ENCODE data around the gene ARMC3.
"Not testable (repeated sequence)": the region's sequence is repeated elsewhere in the genome, so short reads cannot be mapped to it uniquely, and the experiment has no call there.

ARMC3 gene

DNA sequence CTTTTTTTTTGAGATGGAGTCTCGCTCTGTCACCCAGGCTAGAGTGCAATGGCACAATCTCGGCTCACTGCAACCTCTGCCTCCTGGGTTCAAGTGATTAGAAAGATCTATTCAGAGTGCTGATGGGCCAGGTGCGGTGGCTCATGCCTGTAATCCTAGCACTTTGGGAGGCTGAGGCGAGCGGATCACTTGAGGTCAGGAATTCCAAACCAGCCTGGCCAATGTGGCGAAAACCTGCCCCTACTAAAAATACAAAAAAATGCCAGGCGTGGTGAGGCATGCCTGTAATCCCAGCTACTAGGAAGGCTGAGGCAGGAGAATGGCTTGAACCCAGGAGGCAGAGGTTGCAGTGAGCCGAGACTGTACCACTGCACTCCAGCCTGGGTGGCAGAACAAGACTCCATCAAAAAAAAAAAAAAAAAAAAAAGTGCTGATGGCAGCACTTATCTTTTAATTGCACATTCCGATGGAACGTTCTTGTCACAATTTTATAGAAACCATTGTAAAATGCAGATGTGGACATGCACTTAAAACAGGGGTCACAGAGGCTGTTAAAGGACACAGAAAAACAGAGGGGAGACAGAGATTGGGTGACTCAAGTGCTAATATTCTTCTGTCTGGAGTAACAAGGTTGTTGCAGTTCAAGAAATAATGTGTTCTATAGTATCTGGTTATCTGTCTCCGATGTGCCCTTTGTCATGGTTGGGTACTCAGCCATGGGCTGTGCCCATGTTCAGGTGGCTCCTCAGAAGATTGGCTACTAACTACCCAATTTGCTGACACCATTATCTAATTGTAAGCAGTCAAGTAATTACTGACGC is 142.4 kb downstream of the ARMC3 start:
- peak in 1 of 2 donors; percentile 15 for ATAC-seq (replicated peaks)

GRCh38 chr10:23070913-23071218 is 143.0 kb downstream of the ARMC3 start:
- DNase-seq = no peak
- no peak overlapping the region for H3K27ac Mint-ChIP-seq
- peaks cover 3 to 6% of the 10 kb centered on the region in 2 donors for H3K4me1 Mint-ChIP-seq
- no peaks in the 10 kb centered on the region for H3K9me3 Mint-ChIP-seq
- ATAC-seq (replicated peaks) = peak in 1 of 2 donors; percentile 41
- H3K4me3 Mint-ChIP-seq = no peak overlapping the region
- no peaks in the 10 kb centered on the region for H3K36me3 Mint-ChIP-seq
- peaks cover 10 to 21% of the 10 kb centered on the region in 2 donors for H3K27me3 Mint-ChIP-seq

More for the DNA sequence above, 142.4 kb downstream of the ARMC3 start:
- H3K4me3 Mint-ChIP-seq, H3K36me3 Mint-ChIP-seq, H3K9me3 Mint-ChIP-seq, H3K4me1 Mint-ChIP-seq, H3K27ac Mint-ChIP-seq, DNase-seq: not testable (repeated sequence)
- peaks cover 6 to 17% of the 10 kb centered on the region in 2 donors for H3K27me3 Mint-ChIP-seq

GRCh38 chr10:23072593-23072992 is 144.7 kb downstream of the ARMC3 start:
- H3K4me3 Mint-ChIP-seq; H3K36me3 Mint-ChIP-seq; H3K9me3 Mint-ChIP-seq; H3K27ac Mint-ChIP-seq; DNase-seq; H3K4me1 Mint-ChIP-seq; ATAC-seq (replicated peaks): not testable (repeated sequence)
- H3K27me3 Mint-ChIP-seq = peaks cover 22 to 36% of the 10 kb centered on the region in 2 donors

DNA sequence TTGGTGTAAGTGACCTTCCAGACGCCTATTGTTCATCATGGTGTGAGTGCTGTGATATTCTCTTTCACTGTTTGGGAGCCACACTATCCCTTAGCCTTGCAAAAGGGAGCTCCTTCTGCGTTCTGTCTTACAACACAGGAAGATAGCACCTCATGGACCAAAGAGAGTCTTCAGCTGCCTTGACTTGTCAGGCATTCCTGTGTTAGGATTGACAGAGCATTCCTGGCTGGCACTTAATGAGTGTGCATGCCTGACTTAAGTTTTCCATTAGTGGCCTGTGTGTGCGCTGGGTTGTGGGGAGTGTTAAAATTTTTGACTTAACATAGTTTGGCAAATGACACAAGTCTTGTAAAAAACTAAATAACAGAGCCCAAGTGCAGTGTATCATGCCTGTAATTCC is 145.7 kb downstream of the ARMC3 start:
- Mint-ChIP-seq H3K27ac (peak overlapping the region; percentile 56), H3K27me3 (peaks cover 19 to 33% of the 10 kb centered on the region in 2 donors), H3K4me3 (no peak overlapping the region), H3K4me1 (no peaks in the 10 kb centered on the region), H3K36me3 (no peaks in the 10 kb centered on the region), H3K9me3 (no peaks in the 10 kb centered on the region)
- no peak for DNase-seq
- ATAC-seq (replicated peaks) = no peak

GRCh38 chr10:23075672-23076071 is 147.8 kb downstream of the ARMC3 start:
- Mint-ChIP-seq H3K4me3 (no peak overlapping the region), H3K4me1 (no peaks in the 10 kb centered on the region), H3K27me3 (peaks cover 31 to 32% of the 10 kb centered on the region in 2 donors), H3K27ac (no peak overlapping the region), H3K36me3 (no peaks in the 10 kb centered on the region), H3K9me3 (no peaks in the 10 kb centered on the region)
- ATAC-seq (replicated peaks) = no peak
- DNase-seq = no peak

DNA sequence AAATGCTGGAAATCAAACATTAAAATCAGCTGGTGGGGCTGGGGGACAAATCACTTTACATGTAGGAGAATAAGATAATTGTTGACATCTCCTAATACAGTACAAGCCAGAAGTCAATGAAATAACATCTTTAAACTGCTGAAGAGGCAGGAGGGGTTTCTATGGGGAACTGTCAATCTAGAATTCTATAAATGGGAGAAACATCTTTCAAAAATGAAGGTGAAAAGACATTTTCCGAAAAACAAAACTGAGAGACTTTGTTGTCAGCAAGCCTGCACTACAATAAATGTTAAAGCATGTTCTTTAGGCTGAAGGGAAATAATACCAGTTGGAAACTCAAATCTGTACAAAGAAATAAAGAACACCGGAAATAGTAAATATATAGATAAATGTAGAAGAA is 150.3 kb downstream of the ARMC3 start:
- no peaks in the 10 kb centered on the region for H3K4me1 Mint-ChIP-seq
- no peak for DNase-seq
- no peak overlapping the region for H3K4me3 Mint-ChIP-seq
- H3K9me3 Mint-ChIP-seq = no peaks in the 10 kb centered on the region
- no peak overlapping the region for H3K27ac Mint-ChIP-seq
- no peaks in the 10 kb centered on the region for H3K36me3 Mint-ChIP-seq
- peaks cover 46 to 49% of the 10 kb centered on the region in 2 donors for H3K27me3 Mint-ChIP-seq
- ATAC-seq (replicated peaks) = no peak

- Mint-ChIP-seq H3K36me3 (no peaks in the 10 kb centered on the region), H3K4me3 (no peak overlapping the region), H3K27me3 (peaks cover 51 to 52% of the 10 kb centered on the region in 2 donors), H3K9me3 (peaks cover 0 to under 1% of the 10 kb centered on the region in 2 donors), H3K27ac (no peak overlapping the region), H3K4me1 (no peaks in the 10 kb centered on the region)
- DNase-seq = no peak
- ATAC-seq (replicated peaks) = no peak
These were observed 151.8 kb downstream of the ARMC3 start for GRCh38 chr10:23079700-23080099.

DNA sequence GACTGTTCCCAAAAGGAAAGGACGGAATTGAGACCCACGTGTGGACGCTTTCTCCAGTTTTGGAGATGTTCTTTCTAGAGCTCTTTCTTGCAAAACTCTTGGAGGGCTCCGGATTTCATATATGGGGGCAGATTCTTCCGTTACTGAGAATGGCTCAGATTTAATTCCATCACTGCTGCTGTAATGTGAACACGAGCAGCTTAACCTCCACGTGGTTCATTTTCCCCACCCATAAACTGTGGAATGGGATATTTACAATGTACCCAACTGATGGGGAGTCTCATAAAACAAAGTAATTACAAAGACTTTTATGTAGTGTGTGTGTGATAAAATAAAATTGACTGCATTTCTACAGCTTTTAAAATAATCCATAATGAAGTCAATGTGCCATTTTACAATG is 152.4 kb downstream of the ARMC3 start:
- no peak overlapping the region for H3K4me3 Mint-ChIP-seq
- no peak for DNase-seq
- ATAC-seq (replicated peaks) = no peak
- H3K36me3 Mint-ChIP-seq = no peaks in the 10 kb centered on the region
- peaks cover 55% of the 10 kb centered on the region in 2 donors for H3K27me3 Mint-ChIP-seq
- no peak overlapping the region for H3K27ac Mint-ChIP-seq
- H3K4me1 Mint-ChIP-seq = no peaks in the 10 kb centered on the region
- H3K9me3 Mint-ChIP-seq = peaks cover 0 to 3% of the 10 kb centered on the region in 2 donors

GRCh38 chr10:23081221-23081750 is 153.4 kb downstream of the ARMC3 start:
- Mint-ChIP-seq H3K4me1 (no peaks in the 10 kb centered on the region), H3K27me3 (peaks cover 50% of the 10 kb centered on the region in 2 donors), H3K9me3 (peaks cover 0 to 3% of the 10 kb centered on the region in 2 donors), H3K27ac (no peak overlapping the region), H3K4me3 (no peak overlapping the region), H3K36me3 (no peaks in the 10 kb centered on the region)
- ATAC-seq (replicated peaks) (no peak), DNase-seq (no peak)

DNA sequence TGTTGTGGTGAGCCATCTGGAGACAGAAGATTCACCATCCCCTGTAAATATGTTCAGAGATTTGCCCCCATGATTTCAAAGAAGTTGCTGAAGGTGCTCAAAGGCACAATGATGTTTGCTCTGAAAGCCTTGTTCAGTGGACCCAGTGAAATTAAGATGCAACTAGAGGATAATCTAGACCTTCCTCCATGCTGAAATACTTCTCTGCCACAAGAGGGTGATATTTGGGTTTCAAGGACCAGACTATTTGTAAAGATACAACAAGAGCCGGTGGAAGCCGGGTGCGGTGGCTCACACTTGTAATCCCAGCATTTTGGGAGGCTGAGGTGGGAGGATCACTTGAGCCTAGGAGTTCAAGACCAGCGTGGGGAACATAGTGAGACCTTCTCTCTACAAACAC is 154.0 kb downstream of the ARMC3 start:
- no peaks in the 10 kb centered on the region for H3K36me3 Mint-ChIP-seq
- H3K4me3 Mint-ChIP-seq = no peak overlapping the region
- peaks cover 0 to 3% of the 10 kb centered on the region in 2 donors for H3K9me3 Mint-ChIP-seq
- ATAC-seq (replicated peaks) (no peak), DNase-seq (no peak)
- H3K4me1 Mint-ChIP-seq = no peaks in the 10 kb centered on the region
- H3K27me3 Mint-ChIP-seq = peaks cover 44 to 46% of the 10 kb centered on the region in 2 donors
- no peak overlapping the region for H3K27ac Mint-ChIP-seq
